HS-5 (cell line): ENCODE measurements around the gene CYB5B.
A peak's percentile ranks its signal among the peaks of the same experiment; 100 is the strongest.

Experiments
- DNase-seq: peaks from one replicate; pipeline ENCODE4 v3.0.0-alpha.2; 2012; ENCODE audit warnings: low read depth

Gene CYB5B

DNA sequence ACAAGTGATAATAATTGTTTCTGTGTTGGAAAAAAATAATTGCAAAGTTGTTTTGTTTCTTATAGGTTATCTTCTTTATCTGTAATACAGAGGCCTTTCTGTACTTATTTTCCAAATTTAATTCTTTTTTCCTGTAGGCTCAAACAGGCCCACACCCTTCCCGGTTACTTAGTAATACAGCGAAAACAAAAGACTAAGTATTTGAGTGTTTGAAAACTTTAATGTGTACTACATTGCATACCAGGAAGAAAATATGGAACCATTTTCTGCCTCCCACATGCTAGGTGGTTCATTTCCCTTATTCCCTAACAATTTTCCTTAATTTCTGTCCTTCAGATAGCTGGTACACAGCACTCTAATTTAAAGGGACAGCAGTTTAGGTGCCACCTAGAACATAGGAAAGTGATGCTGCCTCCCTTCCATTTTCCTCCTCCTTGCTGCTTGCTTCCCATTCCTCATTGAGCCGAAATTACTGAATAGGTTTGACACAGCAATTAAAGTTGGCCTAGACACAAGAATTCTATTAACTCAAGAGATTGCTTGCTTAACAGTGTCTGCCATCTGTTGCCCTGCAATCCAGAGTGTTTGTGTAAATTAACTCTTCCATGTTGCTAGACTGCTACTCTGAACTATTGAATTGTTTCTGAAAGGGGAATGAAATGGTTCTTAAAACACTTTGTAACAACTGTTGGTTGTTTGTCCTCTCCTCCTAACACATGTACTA is 24.2 kb downstream of the CYB5B start:
- no peak for DNase-seq

DNA sequence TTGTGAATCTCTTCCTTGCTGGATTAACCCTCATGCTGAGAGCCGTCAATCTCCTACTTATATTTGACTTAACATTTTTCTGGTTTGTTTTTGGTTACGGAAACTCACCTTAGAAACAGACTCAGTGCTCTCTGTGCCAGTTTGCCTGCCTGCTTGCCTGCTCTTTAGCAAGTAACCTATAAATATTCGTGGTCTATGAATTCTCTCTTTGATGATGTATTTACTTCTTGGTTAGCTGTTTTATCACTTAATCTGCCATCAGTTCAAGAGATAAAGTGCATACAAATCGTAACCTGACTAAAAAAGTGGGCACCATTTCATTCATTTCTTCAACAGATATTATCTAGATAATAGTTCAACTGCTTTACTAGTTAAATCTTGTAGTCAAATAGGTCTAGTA is 26.7 kb downstream of the CYB5B start:
- no peak for DNase-seq

DNA sequence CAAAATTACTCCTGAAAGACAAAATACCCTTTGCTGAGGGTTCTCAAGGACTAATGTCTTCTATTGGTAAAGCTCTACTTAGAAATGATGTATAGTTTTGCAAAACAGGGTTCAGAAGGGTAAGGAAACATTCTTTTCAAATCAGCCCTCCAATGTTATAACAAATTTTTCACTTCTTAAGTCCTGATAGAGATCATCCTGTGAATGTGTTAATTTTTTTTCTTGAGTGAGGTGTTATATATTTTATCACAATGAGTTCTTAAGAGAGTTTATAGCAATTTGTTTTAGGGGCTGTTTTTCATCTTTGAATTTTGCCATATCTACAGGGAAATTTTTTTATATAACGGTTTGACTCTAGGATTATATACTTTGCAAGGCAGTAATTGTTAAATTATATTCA is 29.5 kb downstream of the CYB5B start:
- DNase-seq, result no peak

DNA sequence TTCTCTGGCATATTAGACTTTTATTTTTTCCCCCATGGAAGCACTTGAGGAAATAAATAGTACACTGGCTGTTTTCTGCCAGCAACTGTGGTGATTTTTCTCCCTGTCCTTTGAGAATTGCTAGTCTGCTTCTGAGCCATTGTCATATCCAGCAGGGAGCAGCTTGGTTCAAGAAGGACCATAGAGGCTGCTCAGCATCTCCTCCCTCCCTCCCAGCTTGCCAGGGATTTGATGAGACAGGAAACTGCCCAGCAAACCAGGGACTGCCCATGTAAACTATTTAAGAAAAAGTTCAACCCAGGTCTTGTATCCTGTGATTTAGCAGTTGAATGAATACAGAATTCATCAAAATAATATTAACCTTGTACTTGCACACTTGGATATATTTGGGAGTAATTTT is 39.5 kb downstream of the CYB5B start:
- DNase-seq, result no peak

- DNase-seq, result peak; percentile 32
Observed at GRCh38 chr16:69465083-69465721, 40.8 kb downstream of the CYB5B start.

- no peak for DNase-seq
Observed at GRCh38 chr16:69465881-69466280, 41.5 kb downstream of the CYB5B start.

DNA sequence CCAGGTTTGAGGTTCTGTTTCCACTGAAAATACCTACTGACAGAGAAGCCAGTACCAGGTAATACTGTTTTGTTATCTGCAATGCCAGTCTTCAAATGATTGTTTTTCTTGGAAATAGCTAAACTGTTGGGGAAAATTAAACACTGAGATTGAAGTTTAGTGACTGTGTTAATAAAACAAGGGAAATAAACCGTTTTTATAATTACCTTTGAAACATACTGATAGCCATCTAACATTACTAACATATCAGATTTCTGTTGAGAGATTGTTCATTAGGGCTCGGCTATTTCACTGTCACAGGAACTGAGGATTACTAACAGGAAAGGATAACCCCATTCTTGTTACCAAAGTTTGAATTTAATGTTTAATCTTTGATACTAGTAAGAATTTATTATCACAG is 42.1 kb downstream of the CYB5B start:
- DNase-seq, result no peak

DNA sequence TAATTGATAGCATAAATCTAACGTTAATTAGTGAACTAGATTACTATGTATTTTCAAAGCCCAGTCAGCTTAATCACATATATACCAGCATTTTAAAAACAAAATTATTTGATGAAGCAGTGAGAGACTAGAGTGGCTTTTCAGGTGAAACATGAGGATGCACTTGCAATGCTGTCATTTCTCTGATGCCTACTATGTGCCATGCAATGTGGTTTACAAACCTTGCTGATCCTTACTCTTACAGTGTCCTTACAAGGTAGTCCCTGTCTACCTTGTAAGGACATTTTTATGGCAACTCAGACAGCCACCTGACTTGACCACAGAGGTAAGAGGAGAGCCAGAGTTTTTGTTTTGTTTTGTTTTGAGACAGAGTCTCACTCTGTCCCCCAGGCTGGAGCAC is 42.7 kb downstream of the CYB5B start:
- no peak for DNase-seq

- no peak for DNase-seq
Observed at GRCh38 chr16:69467531-69468204, 43.2 kb downstream of the CYB5B start.

DNA sequence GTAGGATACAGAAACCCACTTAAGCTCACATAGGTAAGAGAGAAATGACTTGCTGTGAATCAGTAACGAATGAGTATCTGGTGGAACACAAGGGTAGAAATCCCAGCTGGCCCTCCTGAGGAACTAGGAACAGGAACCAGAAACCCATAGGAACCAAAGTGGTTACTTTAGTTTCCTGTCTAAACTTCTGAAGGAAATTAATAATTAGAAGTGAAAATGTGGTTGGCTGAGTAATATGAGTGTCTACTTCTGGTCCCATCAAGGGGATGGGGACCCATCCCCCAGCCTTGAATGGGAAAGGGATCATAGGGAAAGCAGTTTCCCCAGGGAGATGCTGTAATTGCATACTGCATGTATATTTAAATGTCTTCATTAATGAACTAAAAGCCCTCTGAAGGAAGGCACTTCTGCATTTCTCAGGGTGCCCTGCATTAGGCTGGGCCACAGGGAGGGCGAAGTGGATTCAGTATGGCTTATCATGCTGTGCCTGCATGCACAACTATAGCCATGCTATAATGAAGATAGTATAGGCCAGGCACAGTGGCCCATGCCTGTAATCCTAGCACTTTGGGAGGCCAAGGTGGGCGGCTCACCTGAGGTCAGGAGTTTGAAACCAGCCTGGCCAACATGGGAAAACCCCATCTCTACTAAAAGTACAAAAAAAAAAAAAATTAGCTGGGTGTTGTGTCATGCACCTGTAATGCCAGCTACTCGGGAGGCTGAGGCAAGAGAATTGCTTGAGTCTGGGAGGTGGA is 45.6 kb downstream of the CYB5B start:
- no peak for DNase-seq

GRCh38 chr16:69471121-69471520 is 46.7 kb downstream of the CYB5B start:
- DNase-seq, result no peak

- DNase-seq, result no peak
Observed at GRCh38 chr16:69474408-69474807, 50.0 kb downstream of the CYB5B start.

DNA sequence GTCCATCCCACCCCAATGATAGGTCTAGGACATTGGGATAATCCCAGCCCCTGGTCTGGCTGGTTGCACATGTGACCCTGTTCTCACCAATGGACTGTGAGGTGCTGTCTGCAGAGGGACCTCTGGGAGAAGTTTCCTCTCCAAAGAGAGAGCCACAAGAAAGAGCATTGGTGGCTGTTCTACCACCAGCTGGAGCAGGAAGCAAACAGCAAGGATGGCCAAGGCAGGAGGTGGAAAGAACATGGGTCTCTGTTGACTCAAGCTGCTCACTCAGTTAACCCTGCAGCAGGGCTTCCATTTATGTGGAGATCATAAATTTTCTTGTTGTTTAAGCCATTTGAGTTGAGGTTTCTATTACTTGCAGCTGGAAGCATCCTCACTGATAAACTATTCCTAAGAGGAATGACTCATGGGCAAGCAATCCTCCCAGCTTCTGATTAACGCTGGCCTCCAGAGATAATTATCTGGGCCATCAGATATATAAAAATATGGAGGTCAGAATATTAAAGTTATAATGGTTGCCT is 52.6 kb downstream of the CYB5B start:
- peak; percentile 87 for DNase-seq

DNA sequence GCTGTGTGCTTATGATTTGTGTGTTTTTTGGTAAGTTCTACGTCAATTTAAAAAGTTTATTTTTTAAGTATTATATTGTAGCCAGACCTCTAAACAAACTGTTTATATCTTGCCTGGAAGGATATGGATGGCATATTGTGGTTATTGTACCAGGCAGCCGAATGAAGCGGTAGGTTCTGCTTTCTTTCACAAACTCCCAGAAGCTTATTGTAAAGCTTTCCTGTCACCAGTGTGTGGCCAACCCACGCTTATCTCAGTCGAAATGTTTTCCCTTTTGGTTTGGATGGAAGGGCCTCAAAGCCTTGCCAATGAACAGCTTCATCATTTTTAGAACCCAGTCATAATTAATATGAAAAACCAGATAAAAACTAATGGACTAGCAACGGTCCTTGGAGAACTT is 53.1 kb downstream of the CYB5B start:
- DNase-seq, result no peak

DNA sequence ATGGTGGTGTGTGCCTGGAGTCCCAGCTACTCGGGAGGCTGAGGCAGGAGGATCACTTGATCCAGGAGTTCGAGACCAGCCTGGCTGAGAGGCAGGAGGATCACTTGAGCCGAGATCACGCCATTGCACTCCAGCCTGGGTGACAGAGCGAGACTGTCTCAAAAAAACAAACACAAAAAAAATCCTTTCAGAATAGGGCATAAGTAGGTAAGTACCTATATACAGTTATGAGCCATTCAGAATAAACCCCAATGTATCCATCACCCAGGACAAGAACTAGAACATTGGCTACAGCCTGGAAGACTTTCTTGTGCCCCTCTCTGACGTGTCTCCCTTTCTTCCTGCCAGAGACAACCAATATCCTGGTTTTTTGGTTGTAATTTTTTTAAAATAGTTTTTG is 54.3 kb downstream of the CYB5B start:
- DNase-seq, result no peak

- DNase-seq, result no peak
Observed at GRCh38 chr16:69479775-69480174, 55.4 kb downstream of the CYB5B start.

DNA sequence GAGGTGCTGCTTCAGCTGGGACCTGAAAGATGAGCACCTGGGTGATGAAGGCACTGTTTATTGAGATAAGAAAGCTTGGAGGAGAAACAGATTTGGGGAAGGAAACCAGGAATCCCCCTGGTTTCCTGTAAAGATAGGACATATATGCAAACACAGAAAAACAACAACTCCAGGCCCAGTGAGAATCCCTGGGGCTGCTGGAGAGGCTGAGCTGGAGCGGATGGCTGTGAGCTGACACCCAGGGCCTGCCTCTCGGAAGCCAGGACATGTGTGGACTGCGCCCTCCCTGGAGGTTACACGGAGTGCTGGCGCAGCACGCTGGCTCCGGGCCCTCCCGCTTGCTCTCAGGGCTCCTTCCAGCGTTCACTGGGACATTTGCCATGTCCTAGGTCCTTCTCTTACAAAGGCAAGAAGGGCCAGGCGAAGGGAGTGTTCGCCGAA is 57.5 kb downstream of the CYB5B start:
- no peak for DNase-seq

GRCh38 chr16:69482410-69482991 is 58.1 kb downstream of the CYB5B start:
- no peak for DNase-seq

- DNase-seq, result no peak
Observed at GRCh38 chr16:69483611-69484010, 59.2 kb downstream of the CYB5B start.

- no peak for DNase-seq
Observed at GRCh38 chr16:69485361-69485760, 60.9 kb downstream of the CYB5B start.

GRCh38 chr16:69485816-69486215 is 61.4 kb downstream of the CYB5B start:
- no peak for DNase-seq

DNA sequence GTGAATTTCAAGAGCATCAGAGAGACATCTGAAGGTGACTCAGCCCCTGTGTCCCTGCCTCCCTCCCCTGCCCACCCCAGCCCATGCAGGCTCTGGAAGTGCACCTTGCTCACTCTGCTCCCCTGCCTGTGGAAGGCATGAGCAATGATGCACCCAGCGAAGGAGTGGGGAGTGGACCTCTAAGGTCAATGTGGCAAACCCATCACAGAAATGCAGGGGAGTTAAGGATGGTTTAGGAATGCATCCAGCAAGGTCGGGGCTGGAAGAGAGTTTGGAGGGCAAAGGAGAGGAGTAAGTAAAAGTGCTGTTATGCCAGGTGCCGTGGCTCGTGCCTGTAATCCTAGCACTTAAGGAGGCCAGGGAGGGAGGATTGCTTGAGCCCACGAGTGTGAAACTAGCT is 61.9 kb downstream of the CYB5B start:
- no peak for DNase-seq
